Measurements from ENCODE around the gene WDR48. TPM values are rescaled to one million over a fixed set of nuclear protein-coding genes. Genes with fewer than 3 reads are reported as not detected.

Gene WDR48
- total and polyA plus RNA-seq, 5 experiments from 2014 or later, result 32.7 to 70.8 (median 37.3) TPM

DNA sequence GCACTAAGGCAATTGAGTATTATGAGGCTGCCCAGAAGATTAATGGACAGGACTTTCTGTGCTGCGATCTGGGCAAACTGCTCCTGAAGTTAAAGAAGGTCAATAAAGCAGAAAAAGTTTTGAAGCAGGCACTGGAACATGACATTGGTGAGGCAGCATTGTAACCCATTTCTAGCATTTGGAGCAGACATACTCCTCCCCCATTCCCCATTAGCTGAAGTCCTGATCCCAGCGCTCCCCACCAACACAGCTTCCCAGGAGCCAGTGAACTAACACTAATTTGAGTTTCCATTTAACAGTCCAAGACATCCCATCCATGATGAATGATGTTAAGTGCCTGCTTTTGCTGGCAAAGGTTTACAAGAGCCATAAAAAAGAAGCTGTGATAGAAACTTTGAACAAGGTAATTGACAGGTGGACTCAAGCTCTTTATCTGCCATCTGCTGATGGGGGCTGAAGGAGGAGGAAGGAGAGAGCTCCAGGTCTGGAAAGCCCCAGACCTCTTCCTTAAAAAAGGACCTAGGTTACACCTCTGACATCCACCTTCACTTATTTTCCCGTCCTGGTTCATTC, 79.0 kb downstream of the WDR48 start:
- ATAC-seq (no peak), DNase-seq (no peak)
- Mint-ChIP-seq H3K27ac (peak overlapping the region in 1 of 10 donors; percentile 53), H3K4me3 (no peak overlapping the region), H3K27me3 (no peaks in the 10 kb centered on the region), H3K4me1 (peaks cover 24 to 33% (median 30%) of the 10 kb centered on the region in 4 donors), H3K9me3 (no peaks in the 10 kb centered on the region), H3K36me3 (no peaks in the 10 kb centered on the region)
- POLR2A ChIA-PET, result no interaction called here

DNA sequence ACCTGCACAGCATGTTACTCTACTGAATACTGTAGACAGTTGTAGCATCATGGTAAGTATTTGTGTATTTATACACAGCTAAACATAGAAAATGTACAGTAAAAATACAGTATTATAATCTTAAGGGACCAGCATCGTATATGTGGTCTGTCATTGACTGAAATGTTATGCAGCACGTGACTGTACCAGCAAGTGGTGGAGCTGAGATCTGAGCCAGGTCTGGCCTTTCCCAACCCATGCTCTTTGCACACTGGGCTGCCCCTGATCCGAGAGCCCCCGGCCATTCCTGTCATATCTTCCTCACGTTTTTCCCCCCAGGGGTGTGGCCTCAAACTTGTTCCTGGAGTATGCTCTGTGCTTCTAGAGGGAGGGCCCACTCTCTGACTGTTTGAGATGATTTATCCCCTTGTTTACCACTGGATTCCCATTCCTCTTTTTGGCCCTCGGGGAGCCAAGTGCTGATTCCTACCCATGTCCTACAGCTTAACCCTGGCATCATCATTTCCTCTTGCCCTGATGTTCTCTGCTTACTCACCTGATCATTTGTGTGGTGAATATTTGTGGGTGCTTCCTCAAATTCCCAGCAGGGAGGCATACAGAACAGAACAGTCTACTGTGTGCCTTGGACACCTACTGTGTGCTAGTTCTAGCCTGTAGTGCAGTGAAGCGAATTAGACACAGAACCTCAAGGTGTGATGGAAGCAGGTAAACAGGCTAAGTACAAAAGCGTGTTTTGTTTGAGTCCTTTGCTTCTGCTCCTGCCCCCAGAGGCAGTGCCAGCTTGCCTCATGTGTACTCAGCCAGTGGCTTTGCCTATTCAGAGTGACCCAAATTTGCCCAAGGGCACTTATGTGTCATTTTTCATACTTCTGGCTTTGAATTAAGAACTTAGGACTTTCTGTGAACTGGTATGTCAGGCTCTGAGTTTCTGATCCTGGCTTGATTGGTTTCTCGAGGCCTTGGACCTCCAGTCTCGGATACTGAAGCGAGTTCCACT, 80.6 kb downstream of the WDR48 start:
- Mint-ChIP-seq H3K36me3 (no peaks in the 10 kb centered on the region), H3K27me3 (no peaks in the 10 kb centered on the region), H3K27ac (peak overlapping the region in 2 of 10 donors; percentile 41 to 47), H3K9me3 (no peaks in the 10 kb centered on the region), H3K4me1 (peaks cover 15 to 22% (median 17%) of the 10 kb centered on the region in 4 donors), H3K4me3 (peak overlapping the region in 1 of 10 donors; percentile 9)
- DNase-seq, result no peak
- no peak for ATAC-seq
- POLR2A ChIA-PET, result interaction anchor here (1.1 kb wide), 1 partner anchor 8 kb away, joined by 3 read pairs; no protein-coding TSS in a partner anchor

DNA sequence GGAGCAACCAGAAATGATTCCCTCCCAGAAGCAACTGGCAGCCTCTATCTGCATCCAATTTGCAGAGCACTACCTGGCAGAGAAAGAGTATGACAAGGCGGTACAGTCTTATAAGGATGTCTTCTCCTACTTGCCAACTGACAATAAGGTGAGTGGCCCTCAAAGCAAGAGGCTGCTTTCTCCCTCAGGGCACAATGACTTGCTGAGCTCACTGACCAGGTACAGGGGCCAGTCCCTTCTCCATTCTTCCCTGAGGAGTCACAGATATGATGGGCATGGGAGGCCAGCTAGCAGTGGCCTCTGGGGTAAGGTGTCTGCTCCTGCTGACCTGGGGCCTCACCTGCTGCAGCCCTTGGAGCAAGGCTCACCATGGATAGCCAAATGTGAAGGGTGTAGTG, 81.3 kb downstream of the WDR48 start:
- ATAC-seq, result no peak
- Mint-ChIP-seq H3K9me3 (no peaks in the 10 kb centered on the region), H3K27me3 (no peaks in the 10 kb centered on the region), H3K4me3 (no peak overlapping the region), H3K36me3 (peaks cover 0 to 2% (median 0%) of the 10 kb centered on the region in 3 donors), H3K4me1 (peaks cover 8 to 15% (median 13%) of the 10 kb centered on the region in 4 donors), H3K27ac (no peak overlapping the region)
- DNase-seq, result no peak
- POLR2A ChIA-PET, result no interaction called here

DNA sequence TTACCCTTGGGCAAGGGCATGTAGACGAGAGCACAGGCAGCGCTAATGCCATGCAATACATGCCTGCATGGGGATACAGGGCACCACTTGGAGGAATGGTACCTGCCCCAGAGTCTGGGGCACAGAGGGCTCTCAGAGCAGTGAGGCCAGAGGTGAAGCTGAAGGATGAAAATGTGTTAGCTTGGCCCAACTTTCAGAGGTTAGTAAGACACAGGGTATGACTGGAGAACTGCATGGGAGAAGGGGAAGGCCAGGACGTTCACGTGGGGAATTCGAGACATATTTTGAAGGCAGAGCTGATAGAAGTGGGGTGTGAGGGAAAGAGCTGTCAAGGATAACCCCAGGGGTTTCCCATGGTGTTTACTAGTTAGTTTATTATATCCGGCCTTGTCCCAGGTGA, 82.0 kb downstream of the WDR48 start:
- ATAC-seq (no peak), DNase-seq (no peak)
- peak overlapping the region in 4 of 10 donors; percentile 12 to 42 (median 26) for H3K27ac Mint-ChIP-seq
- H3K9me3 Mint-ChIP-seq, result no peaks in the 10 kb centered on the region
- H3K27me3 Mint-ChIP-seq, result no peaks in the 10 kb centered on the region
- POLR2A ChIA-PET, result interaction anchor here (0.8 kb wide), 1 partner anchor 13 kb away, joined by 3 read pairs; no protein-coding TSS in a partner anchor
- peaks cover 0 to 2% (median 0%) of the 10 kb centered on the region in 3 donors for H3K36me3 Mint-ChIP-seq
- H3K4me3 Mint-ChIP-seq, result no peak overlapping the region
- H3K4me1 Mint-ChIP-seq, result peaks cover 7 to 9% (median 9%) of the 10 kb centered on the region in 4 donors

DNA sequence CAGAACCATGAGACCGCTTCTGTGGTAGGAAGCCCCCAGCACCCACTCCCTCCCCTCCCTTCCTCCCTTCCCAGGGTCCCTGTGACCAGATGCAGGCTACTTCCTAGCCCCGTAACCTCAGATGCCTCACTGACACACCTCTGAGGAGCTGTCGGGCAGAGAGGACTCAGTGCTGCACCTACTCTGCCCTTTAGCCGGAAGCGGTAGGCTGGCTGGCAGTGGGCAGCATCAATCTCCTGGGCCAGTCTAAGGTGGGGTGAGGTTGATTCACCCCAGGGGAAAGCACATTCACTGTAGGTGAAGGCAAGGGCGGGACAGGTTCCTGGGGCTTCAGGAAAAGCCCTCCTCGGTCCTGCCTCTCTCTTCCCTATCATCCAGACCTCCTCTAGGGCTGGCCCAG, 82.5 kb downstream of the WDR48 start:
- peaks cover 0 to 2% (median 0%) of the 10 kb centered on the region in 3 donors for H3K36me3 Mint-ChIP-seq
- peaks cover 6 to 9% (median 9%) of the 10 kb centered on the region in 4 donors for H3K4me1 Mint-ChIP-seq
- ATAC-seq (no peak), DNase-seq (no peak)
- no peaks in the 10 kb centered on the region for H3K9me3 Mint-ChIP-seq
- POLR2A ChIA-PET, result interaction anchor here (0.8 kb wide), 1 partner anchor 13 kb away, joined by 3 read pairs; no protein-coding TSS in a partner anchor
- H3K27ac Mint-ChIP-seq, result peak overlapping the region in 1 of 10 donors; percentile 34
- H3K27me3 Mint-ChIP-seq, result no peaks in the 10 kb centered on the region
- no peak overlapping the region for H3K4me3 Mint-ChIP-seq

DNA sequence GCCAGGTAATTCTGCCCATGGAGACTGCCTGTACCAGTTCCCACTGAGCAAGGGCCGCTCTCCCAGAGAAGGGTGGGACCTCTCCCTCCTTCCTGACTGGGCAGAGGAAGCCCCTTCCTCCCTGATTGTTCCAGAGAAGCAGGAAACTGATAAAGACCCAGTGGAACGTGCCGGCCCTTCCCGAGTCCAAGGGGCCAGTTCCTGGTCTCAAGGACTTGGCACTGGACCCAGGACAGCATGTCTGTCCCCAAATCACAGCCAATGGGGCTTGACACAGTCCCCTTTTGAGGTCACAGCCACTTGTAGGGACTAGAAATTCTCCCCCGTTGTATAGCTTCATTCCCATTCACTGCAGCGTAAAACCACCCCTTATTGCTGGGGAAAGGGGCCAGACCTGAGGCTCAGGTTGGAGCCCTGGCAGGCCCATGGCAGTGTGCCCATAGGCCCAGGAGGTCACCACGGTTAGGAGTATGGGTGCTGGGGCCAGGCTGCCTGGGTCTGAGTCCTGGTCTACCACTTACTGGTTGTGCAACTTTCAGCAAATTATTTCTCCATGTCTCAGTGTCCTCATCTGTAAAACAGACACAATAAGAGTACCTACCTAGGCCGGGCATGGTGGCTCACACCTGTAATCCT, 83.5 kb downstream of the WDR48 start:
- Mint-ChIP-seq H3K9me3 (no peaks in the 10 kb centered on the region), H3K27me3 (no peaks in the 10 kb centered on the region), H3K27ac (no peak overlapping the region), H3K36me3 (peaks cover 0 to 2% (median 0%) of the 10 kb centered on the region in 3 donors), H3K4me1 (peaks cover 7 to 9% (median 9%) of the 10 kb centered on the region in 4 donors), H3K4me3 (no peak overlapping the region)
- ATAC-seq (no peak), DNase-seq (no peak)
- POLR2A ChIA-PET, result no interaction called here

DNA sequence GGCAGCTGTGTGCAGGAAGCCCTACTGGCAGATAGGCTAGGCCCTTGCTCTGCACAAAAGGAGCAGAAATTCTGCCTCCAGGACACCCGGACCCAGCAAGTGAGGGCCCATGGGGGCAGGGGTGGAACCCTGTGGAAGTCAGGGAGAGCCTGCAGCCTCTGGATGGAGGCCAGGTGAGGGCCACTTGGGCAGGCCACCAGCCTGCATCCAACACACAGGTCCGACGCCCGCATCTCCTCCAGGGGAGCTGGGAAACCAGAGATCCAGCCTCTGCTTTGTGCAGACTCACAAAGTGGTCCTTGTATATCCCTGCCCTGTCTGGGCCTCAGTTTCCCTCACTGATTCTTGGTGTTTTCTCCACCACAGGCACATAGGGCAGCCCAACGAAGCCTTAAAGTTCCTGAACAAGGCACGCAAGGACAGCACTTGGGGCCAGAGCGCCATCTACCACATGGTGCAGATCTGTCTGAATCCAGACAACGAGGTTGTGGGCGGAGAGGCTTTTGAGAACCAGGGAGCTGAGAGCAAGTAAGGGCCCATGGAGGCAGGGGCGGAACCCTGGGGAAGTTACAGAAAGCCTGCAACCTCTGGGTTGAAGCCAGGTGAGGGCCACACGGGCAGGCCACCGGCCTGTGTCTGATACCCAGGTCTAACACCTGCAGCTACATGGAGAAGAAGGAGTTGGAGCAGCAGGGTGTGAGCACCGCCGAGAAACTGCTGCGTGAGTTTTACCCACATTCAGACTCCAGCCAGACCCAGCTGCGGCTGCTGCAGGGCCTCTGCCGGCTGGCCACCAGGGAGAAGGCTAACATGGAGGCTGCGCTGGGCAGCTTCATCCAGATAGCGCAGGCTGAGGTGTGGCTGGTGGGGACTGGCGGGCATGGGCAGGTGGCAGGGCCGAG, 85.0 kb downstream of the WDR48 start:
- Mint-ChIP-seq H3K27me3 (no peaks in the 10 kb centered on the region), H3K4me3 (no peak overlapping the region), H3K36me3 (peaks cover 0 to 11% (median 2%) of the 10 kb centered on the region in 3 donors), H3K27ac (peak overlapping the region in 1 of 10 donors; percentile 62), H3K4me1 (peaks cover 11 to 15% (median 12%) of the 10 kb centered on the region in 4 donors), H3K9me3 (no peaks in the 10 kb centered on the region)
- peak in 1 of 2 donors; percentile 7 for ATAC-seq
- POLR2A ChIA-PET, result no interaction called here
- DNase-seq, result peak in 1 of 10 donors; percentile 16

DNA sequence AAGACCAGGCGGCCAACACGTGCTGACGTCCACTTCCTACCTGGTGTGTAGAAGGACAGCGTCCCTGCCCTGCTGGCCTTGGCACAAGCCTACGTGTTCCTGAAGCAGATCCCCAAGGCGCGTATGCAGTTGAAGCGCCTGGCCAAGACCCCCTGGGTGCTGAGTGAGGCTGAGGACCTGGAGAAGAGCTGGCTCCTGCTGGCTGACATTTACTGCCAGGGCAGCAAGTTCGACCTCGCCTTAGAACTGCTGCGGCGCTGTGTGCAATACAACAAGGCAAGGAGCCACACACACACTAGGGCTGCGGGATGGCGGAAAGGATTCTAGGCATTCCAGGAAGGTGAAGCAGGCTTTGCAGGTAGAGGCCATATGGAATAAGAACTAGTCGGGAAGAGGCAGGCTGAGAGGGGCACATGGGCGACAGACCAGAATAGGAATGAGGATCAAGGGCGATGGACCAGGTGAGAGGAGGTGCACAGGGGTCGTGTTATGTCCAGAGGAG, 85.7 kb downstream of the WDR48 start:
- peaks cover 0 to 15% (median 4%) of the 10 kb centered on the region in 3 donors for H3K36me3 Mint-ChIP-seq
- no peaks in the 10 kb centered on the region for H3K9me3 Mint-ChIP-seq
- H3K27ac Mint-ChIP-seq, result peak overlapping the region in 5 of 10 donors; percentile 69 to 90 (median 74)
- POLR2A ChIA-PET, result no interaction called here
- DNase-seq (no peak), ATAC-seq (peak in 1 of 2 donors; percentile 1)
- peaks cover 10 to 22% (median 17%) of the 10 kb centered on the region in 4 donors for H3K4me1 Mint-ChIP-seq
- no peak overlapping the region for H3K4me3 Mint-ChIP-seq
- H3K27me3 Mint-ChIP-seq, result no peaks in the 10 kb centered on the region

DNA sequence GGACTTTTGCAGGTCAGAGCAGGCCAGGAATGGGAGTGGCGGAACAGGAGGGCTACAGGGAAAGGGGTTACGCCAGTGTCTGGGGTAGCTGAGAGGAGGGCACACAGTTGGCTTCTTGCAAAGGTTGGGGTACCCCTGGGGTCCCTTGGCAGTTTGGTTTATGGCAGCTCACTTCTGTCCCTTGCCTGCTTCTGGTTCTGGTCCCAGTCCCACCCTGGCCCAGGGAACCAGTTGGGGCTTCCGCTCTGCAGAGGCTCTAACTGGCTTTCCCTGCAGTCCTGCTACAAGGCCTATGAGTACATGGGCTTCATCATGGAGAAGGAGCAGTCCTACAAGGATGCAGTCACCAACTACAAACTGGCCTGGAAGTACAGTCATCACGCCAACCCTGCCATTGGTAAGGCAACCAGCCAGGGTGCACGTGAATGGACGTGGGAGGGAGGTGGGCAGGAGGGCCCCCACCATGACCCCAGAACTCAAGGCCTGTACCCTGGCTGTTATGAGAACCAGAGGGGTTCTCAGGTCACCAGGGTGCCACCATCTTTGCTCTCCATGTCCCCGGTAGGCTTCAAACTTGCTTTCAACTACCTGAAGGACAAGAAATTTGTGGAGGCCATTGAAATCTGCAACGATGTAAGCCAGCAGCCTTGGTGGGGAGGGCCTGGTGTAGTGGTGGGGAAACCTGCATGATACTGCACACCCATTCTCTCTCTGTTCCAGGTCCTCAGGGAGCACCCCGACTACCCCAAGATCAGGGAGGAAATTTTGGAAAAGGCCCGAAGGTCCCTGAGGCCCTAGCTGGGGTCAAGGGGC, 86.4 kb downstream of the WDR48 start:
- DNase-seq (no peak), ATAC-seq (peak in 1 of 2 donors; percentile 3)
- Mint-ChIP-seq H3K27me3 (no peaks in the 10 kb centered on the region), H3K9me3 (no peaks in the 10 kb centered on the region), H3K4me3 (peak overlapping the region in 1 of 10 donors; percentile 36), H3K4me1 (peaks cover 13 to 26% (median 22%) of the 10 kb centered on the region in 4 donors), H3K36me3 (peaks cover 0 to 22% (median 8%) of the 10 kb centered on the region in 3 donors), H3K27ac (peak overlapping the region in 7 of 10 donors; percentile 36 to 90 (median 71))
- POLR2A ChIA-PET, result no interaction called here

DNA sequence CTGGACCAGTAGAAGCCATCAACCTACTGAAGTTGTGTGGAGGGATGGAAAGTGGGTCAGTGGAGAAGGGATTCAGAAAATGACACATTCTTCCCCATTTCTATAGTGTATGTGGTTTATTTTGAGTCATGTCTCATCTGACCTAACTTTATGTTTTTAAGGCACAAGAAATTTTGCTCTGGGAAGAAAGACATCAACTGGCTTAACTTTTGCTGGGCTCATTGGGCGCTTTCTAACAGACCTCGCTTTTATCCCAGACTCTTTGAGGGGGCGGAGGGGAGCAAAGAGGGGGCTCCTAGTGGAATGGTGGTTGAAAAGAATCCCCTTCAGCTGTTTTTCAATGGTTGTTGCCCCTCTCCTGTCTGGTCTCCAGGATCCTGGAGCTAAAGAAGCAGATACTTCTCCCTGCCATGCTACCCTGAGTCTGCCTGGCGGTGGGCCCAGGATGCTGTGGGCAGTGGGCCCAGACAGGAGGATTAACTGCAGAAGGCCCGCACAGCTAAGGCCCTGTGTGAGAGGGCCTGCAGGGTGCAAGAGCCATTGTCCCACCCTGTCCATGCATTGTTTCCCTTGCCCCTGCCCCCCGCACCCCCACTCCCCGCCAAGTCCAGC, 87.1 kb downstream of the WDR48 start:
- Mint-ChIP-seq H3K27ac (peak overlapping the region in 5 of 10 donors; percentile 31 to 90 (median 71)), H3K36me3 (peaks cover 0 to 29% (median 8%) of the 10 kb centered on the region in 3 donors), H3K4me3 (no peak overlapping the region), H3K4me1 (peaks cover 14 to 30% (median 23%) of the 10 kb centered on the region in 4 donors), H3K27me3 (no peaks in the 10 kb centered on the region), H3K9me3 (no peaks in the 10 kb centered on the region)
- ATAC-seq (no peak), DNase-seq (no peak)
- POLR2A ChIA-PET, result no interaction called here
